Right atrium auricular region (tissue), 2 donors: ENCODE data around the gene ANKRD9. TPM values are rescaled to one million over a fixed set of nuclear protein-coding genes. Genes with fewer than 3 reads are reported as not detected.

Experiments used
- DNase-seq: peaks from one replicate; pipeline ENCODE4 v3.0.0-alpha.2; 2019; ENCODE audit warnings: low spot score
- H3K27ac ChIP-seq, 2 donors: fragments of 200-600 bp; sonication (generic); 1 replicate in 1 of 2; 2 replicates in 1 of 2; pipeline ENCODE4 v1.5.1; 2016 to 2019
- H3K27me3 ChIP-seq, 2 donors: fragments of 200-600 bp; sonication (generic); one replicate each; pipeline versions ENCODE4 v1.5.1 to v1.6.0; 2017 to 2019
- H3K36me3 ChIP-seq: fragments of 200-600 bp; sonication (generic); one replicate; pipeline ENCODE4 v1.5.1; 2016
- H3K4me1 ChIP-seq, 2 donors: fragments of 200-600 bp; sonication (generic); one replicate each; pipeline versions ENCODE4 v1.5.1 to v1.6.0; 2017 to 2019
- H3K4me3 ChIP-seq, 2 donors: fragments of 200-600 bp; sonication (generic); 1 replicate in 1 of 2; 2 replicates in 1 of 2; pipeline ENCODE4 v1.5.1; 2017 to 2019; ENCODE audit warnings: mild to moderate bottlenecking in 1 of 2, moderate library complexity in 1 of 2
- H3K9me3 ChIP-seq, 2 donors: fragments of 200-600 bp; sonication (generic); one replicate each; pipeline ENCODE4 v1.5.1; 2019
- microRNA-seq, 2 donors: library from miRNA; unstranded; fragments of <30 nt; microRNA quantifications; one replicate each; pipeline ENCODE4, GENCODE V29; 2016 to 2017; ENCODE audit warnings: borderline number of aligned reads in 2 of 2, borderline replicate concordance in 1 of 2
- total RNA-seq, 2 donors: library from RNA; depleted of rRNA; stranded (reverse); fragments of >200 nt; gene quantifications; one replicate each; pipeline ENCODE4 v1.1.0, GENCODE V29; 2016
- TF ChIP-seq, protein P1 (sequence below), 2 donors: fragments of 200-600 bp; sonication (generic); IDR thresholded peaks; one replicate each; pipeline ENCODE4 v1.5.1; 2019; ENCODE audit warnings: antibody characterized with exemption in 2 of 2

ANKRD9 gene
- total RNA-seq, 2 donors from 2014 or later: 144 to 158 TPM

DNA sequence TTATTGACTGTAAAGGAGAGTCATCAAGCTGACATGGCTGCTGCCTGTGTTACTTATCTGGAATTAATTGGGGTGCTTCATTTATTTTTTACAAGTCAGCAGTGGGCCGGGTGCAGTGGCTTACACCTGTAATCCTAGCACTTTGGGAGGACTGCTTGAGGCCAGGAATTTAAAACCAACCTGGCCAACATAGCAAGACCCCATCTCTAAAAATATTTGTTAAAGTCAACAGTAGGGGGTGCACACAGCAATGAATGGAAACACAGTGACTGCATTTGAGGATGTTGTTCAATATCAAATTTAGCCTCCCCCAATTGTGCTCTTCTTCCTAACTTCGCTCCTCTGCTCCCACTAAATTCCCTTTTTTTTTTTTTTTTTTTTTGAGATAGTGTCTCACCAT lies 52.1 kb downstream of the ANKRD9 start:
- Histone ChIP-seq H3K27me3 (no peaks in the 10 kb centered on the region), H3K9me3 (no peaks in the 10 kb centered on the region), H3K36me3 (peaks cover 31% of the 10 kb centered on the region), H3K4me3 (no peak overlapping the region), H3K27ac (no peak overlapping the region), H3K4me1 (no peaks in the 10 kb centered on the region)
- no peak for DNase-seq
- TF ChIP-seq, protein P1, sequence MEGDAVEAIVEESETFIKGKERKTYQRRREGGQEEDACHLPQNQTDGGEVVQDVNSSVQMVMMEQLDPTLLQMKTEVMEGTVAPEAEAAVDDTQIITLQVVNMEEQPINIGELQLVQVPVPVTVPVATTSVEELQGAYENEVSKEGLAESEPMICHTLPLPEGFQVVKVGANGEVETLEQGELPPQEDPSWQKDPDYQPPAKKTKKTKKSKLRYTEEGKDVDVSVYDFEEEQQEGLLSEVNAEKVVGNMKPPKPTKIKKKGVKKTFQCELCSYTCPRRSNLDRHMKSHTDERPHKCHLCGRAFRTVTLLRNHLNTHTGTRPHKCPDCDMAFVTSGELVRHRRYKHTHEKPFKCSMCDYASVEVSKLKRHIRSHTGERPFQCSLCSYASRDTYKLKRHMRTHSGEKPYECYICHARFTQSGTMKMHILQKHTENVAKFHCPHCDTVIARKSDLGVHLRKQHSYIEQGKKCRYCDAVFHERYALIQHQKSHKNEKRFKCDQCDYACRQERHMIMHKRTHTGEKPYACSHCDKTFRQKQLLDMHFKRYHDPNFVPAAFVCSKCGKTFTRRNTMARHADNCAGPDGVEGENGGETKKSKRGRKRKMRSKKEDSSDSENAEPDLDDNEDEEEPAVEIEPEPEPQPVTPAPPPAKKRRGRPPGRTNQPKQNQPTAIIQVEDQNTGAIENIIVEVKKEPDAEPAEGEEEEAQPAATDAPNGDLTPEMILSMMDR (IDR thresholded peaks at IDR 0.05): no peak

- no peaks in the 10 kb centered on the region for H3K9me3 ChIP-seq
- H3K4me1 ChIP-seq: no peaks in the 10 kb centered on the region
- TF ChIP-seq, protein P1 (IDR thresholded peaks at IDR 0.05): no peak
- no peak overlapping the region for H3K4me3 ChIP-seq
- H3K27ac ChIP-seq: no peak overlapping the region
- peaks cover 56% of the 10 kb centered on the region for H3K36me3 ChIP-seq
- no peak for DNase-seq
- H3K27me3 ChIP-seq: no peaks in the 10 kb centered on the region
Measured at GRCh38 chr14:102454711-102455110, 54.9 kb downstream of the ANKRD9 start.

- H3K4me3 ChIP-seq: no peak overlapping the region
- H3K4me1 ChIP-seq: no peaks in the 10 kb centered on the region
- peaks cover 54% of the 10 kb centered on the region for H3K36me3 ChIP-seq
- H3K27ac ChIP-seq: no peak overlapping the region
- H3K9me3 ChIP-seq: no peaks in the 10 kb centered on the region
- no peak for DNase-seq
- TF ChIP-seq, protein P1 (IDR thresholded peaks at IDR 0.05): no peak
- no peaks in the 10 kb centered on the region for H3K27me3 ChIP-seq
Measured at GRCh38 chr14:102452302-102452701, 57.3 kb downstream of the ANKRD9 start.

Small RNA genes lying within 50 kb of the gene (microRNA-seq; reads per million reads assigned to microRNA genes)
- 0 reads per million in 2 donors for gene MIR4309

Other genes starting within 250 kb of the ANKRD9 start
- 10 to 100 TPM; 10.1 to 22.9 TPM for gene MOK, start 204.6 kb downstream of the ANKRD9 start, total RNA-seq
- gene ZNF839, start 190.0 kb downstream of the ANKRD9 start, total RNA-seq: 1 to 10 TPM; 6.4 to 7.8 TPM
- gene CINP, start 146.9 kb downstream of the ANKRD9 start, total RNA-seq: 10 to 100 TPM; 25.0 to 31.3 TPM
- gene TECPR2, start 146.8 kb downstream of the ANKRD9 start, total RNA-seq: 10 to 100 TPM; 13.2 to 15.5 TPM
- 1 to 10 TPM; 8.4 to 8.7 TPM for gene RCOR1, start 82.9 kb upstream of the ANKRD9 start, total RNA-seq